HepG2 (cell line): ENCODE results near the gene KIF1C. TPM values are rescaled to one million over a fixed set of nuclear protein-coding genes. Genes with fewer than 3 reads are reported as not detected.
A peak's percentile ranks its signal among the peaks of the same experiment; 100 is the strongest.

Experiments used
- ATAC-seq: fragments of 200-7000 bp; cut with Tn5 transposase; 3 replicates; pipeline ENCODE4 v1.9.1; 2020; ENCODE audit warnings: mild to moderate bottlenecking, moderate library complexity
- BruUV-seq: library from RNA; stranded (reverse); fragments of 400-500 nt; replicated peaks from 2 replicates; lab custom pipeline; 2021; lab: Mats Ljungman, UMichigan
- CTCF ChIA-PET: fragments of 300-600 bp; formaldehyde crosslinking; extraction: SDS; loops from one replicate; lab custom pipeline; 2021; ENCODE audit warnings: low total read pairs, inconsistent platforms, low intra/inter-chr PET ratio; lab: Yijun Ruan, JAX
- POLR2A ChIA-PET: fragments of 350-600 bp; sonication (Branson Sonifier 250); formaldehyde crosslinking; loops from one replicate; lab custom pipeline; 2020; ENCODE audit warnings: antibody characterized with exemption, inconsistent platforms; lab: Yijun Ruan, JAX
- DNase-seq: peaks from one replicate; pipeline ENCODE4 v3.0.0-alpha.2; 2015; ENCODE audit warnings: low spot score
- FAIRE-seq: peaks from 3 replicates; lab custom pipeline; 2011; peaks lifted over from hg19 to GRCh38; lab: Jason Lieb, UNC
- H2AFZ ChIP-seq: one replicate; pipeline ENCODE4 v1.6.1; 2011; ENCODE audit warnings: low read length, inconsistent platforms
- H3K27ac ChIP-seq: fragments of 300-600 bp; 3 replicates; pipeline ENCODE4 v1.8.0; 2011; ENCODE audit warnings: mixed run types, mild to moderate bottlenecking, mixed read lengths, low read length, inconsistent platforms; ENCODE audit not compliant: insufficient read depth; ENCODE audit errors: extremely low read length
- H3K27me3 ChIP-seq, 2 experiments: fragments of 200-600 bp in 1 of 2; 2 replicates in 1 of 2; 3 replicates in 1 of 2; pipeline versions ENCODE4 v1.6.0 to v1.8.0; 2011; ENCODE audit warnings: low read length in 2 of 2, mild to moderate bottlenecking in 2 of 2, moderate library complexity in 2 of 2, inconsistent platforms in 1 of 2; ENCODE audit not compliant: insufficient read depth in 2 of 2, control insufficient read depth in 1 of 2
- H3K36me3 ChIP-seq, 2 experiments: fragments of 200-600 bp in 1 of 2; replicated peaks in 1 of 2; 2 replicates in 1 of 2; 3 replicates in 1 of 2; pipeline versions ENCODE4 v1.5.1 to v1.8.0; 2011; ENCODE audit warnings: low read length in 2 of 2, inconsistent platforms in 1 of 2; ENCODE audit not compliant: insufficient read depth in 2 of 2, control insufficient read depth in 1 of 2
- H3K4me1 ChIP-seq: 2 replicates; pipeline ENCODE4 v1.5.1; 2012; ENCODE audit warnings: low read length, inconsistent platforms; ENCODE audit not compliant: insufficient read depth
- H3K4me2 ChIP-seq: 2 replicates; pipeline ENCODE4 v1.6.0; 2011; ENCODE audit warnings: low read depth, low read length, inconsistent platforms
- H3K4me3 ChIP-seq, 3 experiments: fragments of 200-600 bp in 1 of 3; sonication (generic), shearing (Covaris generic) in 1 of 3; replicated peaks in 1 of 3; 2 replicates each; pipeline ENCODE4 v1.5.1; 2011 to 2016; ENCODE audit warnings: low read length in 3 of 3, inconsistent platforms in 2 of 3, low read depth in 2 of 3, mild to moderate bottlenecking in 2 of 3, control low read depth in 1 of 3, mixed read lengths in 1 of 3; ENCODE audit not compliant: insufficient read depth in 1 of 3
- H3K79me2 ChIP-seq: one replicate; pipeline ENCODE4 v1.6.1; 2011; ENCODE audit warnings: low read length, inconsistent platforms; ENCODE audit not compliant: insufficient read depth
- H3K9ac ChIP-seq: 2 replicates; pipeline ENCODE4 v1.6.0; 2011; ENCODE audit warnings: mild to moderate bottlenecking, low read depth, low read length, inconsistent platforms; ENCODE audit not compliant: insufficient read depth
- H3K9me3 ChIP-seq: 2 replicates; pipeline ENCODE4 v1.5.1; 2012; ENCODE audit warnings: mild to moderate bottlenecking, low read length
- H4K20me1 ChIP-seq: 2 replicates; pipeline ENCODE4 v1.6.0; 2011; ENCODE audit warnings: inconsistent platforms, mild to moderate bottlenecking, low read length, moderate library complexity; ENCODE audit not compliant: insufficient read depth
- AGO2 ChIP-seq: fragments of 200-400 bp; formaldehyde crosslinking; optimal IDR thresholded peaks from 2 replicates; pipeline ENCODE3; 2017; ENCODE audit warnings: mild to moderate bottlenecking, low read depth, low read length, moderate library complexity
- CAMTA2 ChIP-seq: sonication (generic); formaldehyde crosslinking; IDR thresholded peaks from 2 replicates; pipeline ENCODE4 v1.4.0; 2020; ENCODE audit warnings: mild to moderate bottlenecking, missing genetic modification reagents, borderline replicate concordance
- GATAD2A ChIP-seq: IDR thresholded peaks from 2 replicates; pipeline ENCODE4 v1.6.1; 2016
- GFI1 ChIP-seq: sonication (generic); formaldehyde crosslinking; IDR thresholded peaks from 2 replicates; pipeline ENCODE4 v1.5.0; 2020; ENCODE audit warnings: missing genetic modification reagents, mild to moderate bottlenecking, borderline replicate concordance
- HNF4G ChIP-seq, 2 experiments: sonication (generic) in 1 of 2; formaldehyde crosslinking in 1 of 2; IDR thresholded peaks; 2 replicates each; pipeline versions ENCODE4 v1.4.0 to v1.6.1; 2011 to 2020; ENCODE audit warnings: borderline replicate concordance in 2 of 2, low read depth in 2 of 2, mild to moderate bottlenecking in 2 of 2, low read length in 1 of 2, missing genetic modification reagents in 1 of 2, moderate library complexity in 1 of 2
- HOXA9 ChIP-seq: sonication (generic); formaldehyde crosslinking; IDR thresholded peaks from 2 replicates; pipeline ENCODE4 v1.8.1; 2022; ENCODE audit warnings: missing genetic modification reagents, mild to moderate bottlenecking, moderate library complexity, borderline replicate concordance
- KDM3A ChIP-seq: IDR thresholded peaks from 2 replicates; pipeline ENCODE4 v1.6.1; 2018; ENCODE audit warnings: low read depth, missing compliant biosample characterization
- RORA ChIP-seq: sonication (generic); formaldehyde crosslinking; IDR thresholded peaks from 2 replicates; pipeline ENCODE4 v1.5.0; 2020; ENCODE audit warnings: mild to moderate bottlenecking, missing genetic modification reagents, moderate library complexity
- SP4 ChIP-seq: sonication (generic); formaldehyde crosslinking; IDR thresholded peaks from 2 replicates; pipeline ENCODE4 v1.8.1; 2023; ENCODE audit warnings: mild to moderate bottlenecking, missing genetic modification reagents
- SRSF4 ChIP-seq: fragments of 200-400 bp; formaldehyde crosslinking; IDR thresholded peaks from one replicate; pipeline ENCODE4 v1.6.1; 2018; ENCODE audit warnings: mild to moderate bottlenecking, low read depth, low read length, moderate library complexity; ENCODE audit not compliant: poor library complexity, severe bottlenecking
- TOPORS ChIP-seq: sonication (generic); formaldehyde crosslinking; IDR thresholded peaks from 2 replicates; pipeline ENCODE4 v1.8.0; 2023; ENCODE audit warnings: mild to moderate bottlenecking, missing genetic modification reagents
- ZFAT ChIP-seq: sonication (generic); formaldehyde crosslinking; conservative IDR thresholded peaks from 2 replicates; pipeline ENCODE4 v1.8.1; 2023; ENCODE audit warnings: missing genetic modification reagents, inconsistent platforms
- ZNF20 ChIP-seq: sonication (generic); formaldehyde crosslinking; IDR thresholded peaks from 2 replicates; pipeline ENCODE4 v1.4.0; 2020; ENCODE audit warnings: mild to moderate bottlenecking, moderate library complexity, missing genetic modification reagents
- ZNF234 ChIP-seq: sonication (generic); formaldehyde crosslinking; conservative IDR thresholded peaks from 2 replicates; pipeline ENCODE4 v1.5.1; 2020; ENCODE audit warnings: mild to moderate bottlenecking, missing genetic modification reagents
- ZNF253 ChIP-seq: sonication (generic); formaldehyde crosslinking; IDR thresholded peaks from 2 replicates; pipeline ENCODE4 v1.8.0; 2022; ENCODE audit warnings: mild to moderate bottlenecking, missing genetic modification reagents, borderline replicate concordance
- ZNF3 ChIP-seq: IDR thresholded peaks from 2 replicates; pipeline ENCODE4 v1.7.0; 2017; ENCODE audit warnings: inconsistent platforms
- ZNF749 ChIP-seq: sonication (generic); formaldehyde crosslinking; IDR thresholded peaks from 2 replicates; pipeline ENCODE4 v1.8.0; 2022; ENCODE audit warnings: mild to moderate bottlenecking, missing genetic modification reagents, moderate library complexity, borderline replicate concordance
- ZNF891 ChIP-seq: sonication (generic); formaldehyde crosslinking; IDR thresholded peaks from 2 replicates; pipeline ENCODE4 v1.5.0; 2020; ENCODE audit warnings: mild to moderate bottlenecking, missing genetic modification reagents
- WGBS: methylation state at CpG from one replicate; pipeline ENCODE4 v1.1.6; 2017; ENCODE audit warnings: low lambda C conversion rate; 5-methylcytosine and 5-hydroxymethylcytosine counted together
- in situ Hi-C: cut with HindIII; loops from 2 replicates; pipeline ENCODE4 v1.10.0; 2017; ENCODE audit warnings: low pct_unique_long_range_greater_than_20kb; ENCODE audit not compliant: extremely low pct_ligation_motif_present
- intact Hi-C: fragments of 100-400 bp; cut with micrococcal nuclease; formaldehyde crosslinking; loops from one replicate; pipeline ENCODE4 v1.10.0; 2022; ENCODE audit not compliant: unreplicated experiment
- polyA plus RNA-seq, 8 experiments: library from polyadenylated mRNA; depleted of rRNA in 3 of 8; stranded (reverse) in 7 of 8; unstranded in 1 of 8; fragments of >200 nt; fragmentation: Illumina TruSeq in 4 of 8; extraction: Trizol in 4 of 8; gene quantifications; 2 replicates each; pipeline versions ENCODE4 v1.2.1 to v1.2.3, GENCODE V29; 2011 to 2016; ENCODE audit warnings: low read depth in 4 of 8, missing spikeins in 1 of 8, mixed read lengths in 1 of 8; ENCODE audit not compliant: insufficient read depth in 1 of 8
- total RNA-seq, 5 experiments: library from RNA; depleted of rRNA; stranded (reverse); fragments of >200 nt; fragmentation: Illumina TruSeq; extraction: Trizol; gene quantifications; 2 replicates each; pipeline ENCODE4 v1.2.3, GENCODE V29; 2016; ENCODE audit warnings: low read depth in 1 of 5
- TF ChIP-seq, protein P1 (sequence below), 2 experiments: sonication (generic) in 1 of 2; formaldehyde crosslinking in 1 of 2; IDR thresholded peaks; 2 replicates each; pipeline versions ENCODE4 v1.4.0 to v1.6.1; 2018 to 2020; ENCODE audit warnings: missing genetic modification reagents in 2 of 2, borderline replicate concordance in 1 of 2, low read depth in 1 of 2, mild to moderate bottlenecking in 1 of 2, missing biosample characterization in 1 of 2

The KIF1C gene
- total and polyA plus RNA-seq, 2 of the 13 experiments (the other 11 are each of a cell fraction or from before 2014, with no cell fraction given), result 70.0 to 104 TPM

DNA sequence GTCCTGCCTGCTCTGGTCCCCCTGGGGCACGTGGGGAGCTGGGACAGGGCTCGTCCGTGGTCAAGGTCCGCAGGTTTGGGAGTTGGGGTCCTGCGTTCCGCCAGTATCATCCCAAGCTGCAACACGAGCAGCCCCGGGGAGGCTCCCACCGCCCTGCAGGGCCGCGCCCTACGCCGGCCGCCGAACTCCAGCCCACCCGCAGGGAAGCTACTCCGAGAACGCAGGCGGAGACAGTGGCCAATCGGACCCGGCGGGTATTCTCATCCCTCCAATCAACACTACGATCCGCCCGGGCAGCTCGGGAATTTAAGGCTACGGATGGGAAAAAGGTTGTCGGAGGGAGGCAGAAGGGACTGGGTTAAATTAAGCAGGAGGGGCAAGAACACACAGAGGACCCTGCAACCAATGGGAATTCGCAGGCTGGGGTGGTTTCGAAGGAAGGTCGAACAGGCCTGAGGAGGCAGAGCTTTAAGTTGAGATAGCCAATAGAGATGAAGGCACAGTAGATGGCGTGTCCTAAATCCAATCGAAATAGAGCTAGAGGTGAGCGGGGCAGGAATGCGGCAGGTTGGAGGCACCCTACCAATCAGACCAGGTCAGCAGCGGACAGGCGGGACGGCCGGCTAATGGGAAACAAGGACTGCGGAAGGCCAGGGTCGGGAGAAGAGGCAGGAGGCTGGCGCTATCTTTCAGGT is 30.8 kb upstream of the KIF1C start:
- FAIRE-seq (peak; percentile 91), DNase-seq (peak; percentile 99), ATAC-seq (peak; percentile 91)
- Histone ChIP-seq H4K20me1 (no peaks in the 10 kb centered on the region), H3K27ac (peak overlapping the region; percentile 92), H3K4me1 (peaks cover 31% of the 10 kb centered on the region), H3K9ac (peak overlapping the region; percentile 91), H3K4me2 (peak overlapping the region; percentile 94), H2AFZ (no peak overlapping the region), H3K79me2 (peaks cover 27% of the 10 kb centered on the region), H3K4me3 (peak overlapping the region; percentile 72 to 88 (median 77)), H3K36me3 (peaks cover 0 to 13% of the 10 kb centered on the region in 2 experiments; a peak in 2 of 5 replicates), H3K27me3 (no peaks in the 10 kb centered on the region; a peak in 1 of 5 replicates), H3K9me3 (no peaks in the 10 kb centered on the region)
- intact Hi-C loops (loop anchor here (1.0 to 10.0 kb wide), 3 partner anchors 17 to 252 kb away; partner anchors contain the start of gene ARRB2), in situ Hi-C loops (no loop called here)
- 6% methylated on average over 35 of the region's 42 CpGs for WGBS
- ChIA-PET CTCF (no interaction called here), POLR2A (interaction anchor here (0.9 to 10.5 kb wide), 26 partner anchors 9 to 390 kb away, joined by 3 to 273 read pairs (median 6); partner anchors contain the start of genes ARRB2, CAMTA2, ENO3 and INCA1)
- TSS peak; percentile 60 for BruUV-seq
- TF ChIP-seq ZFAT (CRISPR knock-in tag) (no peak), GFI1 (CRISPR knock-in tag) (no peak), HNF4G (IDR thresholded peaks at IDR 0.05; ENCODE audit: borderline replicate concordance, low read depth, low read length) (no peak), HNF4G (CRISPR knock-in tag; IDR thresholded peaks at IDR 0.05; ENCODE audit: borderline replicate concordance, low read depth) (no peak), GATAD2A (CRISPR knock-in tag) (peak; percentile 14; the same call in 1 of the 2 replicates), TOPORS (CRISPR knock-in tag) (no peak), SRSF4 (no peak), HOXA9 (CRISPR knock-in tag) (no peak), KDM3A (CRISPR knock-in tag) (no peak), CAMTA2 (no peak), ZNF234 (CRISPR knock-in tag) (no peak), ZNF749 (no peak), ZNF253 (CRISPR knock-in tag) (no peak), RORA (CRISPR knock-in tag) (no peak), ZNF20 (CRISPR knock-in tag) (no peak), AGO2 (peak; percentile 73), ZNF3 (CRISPR knock-in tag) (no peak), SP4 (CRISPR knock-in tag) (peak; percentile 68; the same call in 1 of the 2 replicates), ZNF891 (CRISPR knock-in tag) (0 out of 2 replicates have a peak, but pooled peaks have one; percentile 72)
- TF ChIP-seq, protein P1, sequence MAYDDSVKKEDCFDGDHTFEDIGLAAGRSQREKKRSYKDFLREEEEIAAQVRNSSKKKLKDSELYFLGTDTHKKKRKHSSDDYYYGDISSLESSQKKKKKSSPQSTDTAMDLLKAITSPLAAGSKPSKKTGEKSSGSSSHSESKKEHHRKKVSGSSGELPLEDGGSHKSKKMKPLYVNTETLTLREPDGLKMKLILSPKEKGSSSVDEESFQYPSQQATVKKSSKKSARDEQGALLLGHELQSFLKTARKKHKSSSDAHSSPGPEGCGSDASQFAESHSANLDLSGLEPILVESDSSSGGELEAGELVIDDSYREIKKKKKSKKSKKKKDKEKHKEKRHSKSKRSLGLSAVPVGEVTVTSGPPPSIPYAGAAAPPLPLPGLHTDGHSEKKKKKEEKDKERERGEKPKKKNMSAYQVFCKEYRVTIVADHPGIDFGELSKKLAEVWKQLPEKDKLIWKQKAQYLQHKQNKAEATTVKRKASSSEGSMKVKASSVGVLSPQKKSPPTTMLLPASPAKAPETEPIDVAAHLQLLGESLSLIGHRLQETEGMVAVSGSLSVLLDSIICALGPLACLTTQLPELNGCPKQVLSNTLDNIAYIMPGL (CRISPR knock-in tag; IDR thresholded peaks at IDR 0.05; ENCODE audit: borderline replicate concordance in 1 of 2, low read depth in 1 of 2), result no peak
